UCSD-AML1 (cell line): ENCODE data around the gene PHF21B.

Experiments used
- DNase-seq: peaks from one replicate; lab custom pipeline; 2025; ENCODE audit not compliant: unreplicated experiment; lab: John Stamatoyannopoulos, UW

PHF21B gene

GRCh38 chr22:44847892-44848291 lies 161.9 kb downstream of the PHF21B start:
- no peak for DNase-seq

- no peak for DNase-seq
These were observed 162.4 kb downstream of the PHF21B start for GRCh38 chr22:44847380-44847779.

DNA sequence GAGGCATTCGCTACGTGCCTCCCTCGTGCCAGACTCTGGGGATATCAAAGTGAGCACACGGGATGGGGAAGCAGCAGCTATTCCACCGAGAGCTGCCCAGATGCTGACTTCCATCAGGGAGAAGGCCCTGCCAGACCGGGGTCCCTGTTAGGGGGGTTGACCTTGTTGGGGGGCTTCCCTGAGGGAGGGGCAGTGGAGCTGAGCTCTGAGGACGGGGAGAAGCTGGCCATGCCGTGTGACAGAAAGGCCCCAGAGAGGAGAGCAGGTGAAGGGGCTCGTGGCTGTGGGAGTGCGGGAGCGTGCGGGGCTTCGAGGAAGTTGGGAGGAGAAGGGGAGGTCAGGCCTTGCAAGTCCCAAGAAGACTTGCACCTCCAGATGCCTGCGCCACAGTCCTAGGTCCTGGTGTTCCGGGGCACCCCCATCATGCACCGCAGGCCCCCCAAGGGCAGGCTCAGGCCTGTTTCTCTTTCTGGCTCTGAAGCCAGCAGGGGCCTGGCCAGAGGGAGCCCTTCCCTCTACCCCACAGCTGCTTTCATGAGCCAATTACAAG lies 163.0 kb downstream of the PHF21B start:
- no peak for DNase-seq

DNA sequence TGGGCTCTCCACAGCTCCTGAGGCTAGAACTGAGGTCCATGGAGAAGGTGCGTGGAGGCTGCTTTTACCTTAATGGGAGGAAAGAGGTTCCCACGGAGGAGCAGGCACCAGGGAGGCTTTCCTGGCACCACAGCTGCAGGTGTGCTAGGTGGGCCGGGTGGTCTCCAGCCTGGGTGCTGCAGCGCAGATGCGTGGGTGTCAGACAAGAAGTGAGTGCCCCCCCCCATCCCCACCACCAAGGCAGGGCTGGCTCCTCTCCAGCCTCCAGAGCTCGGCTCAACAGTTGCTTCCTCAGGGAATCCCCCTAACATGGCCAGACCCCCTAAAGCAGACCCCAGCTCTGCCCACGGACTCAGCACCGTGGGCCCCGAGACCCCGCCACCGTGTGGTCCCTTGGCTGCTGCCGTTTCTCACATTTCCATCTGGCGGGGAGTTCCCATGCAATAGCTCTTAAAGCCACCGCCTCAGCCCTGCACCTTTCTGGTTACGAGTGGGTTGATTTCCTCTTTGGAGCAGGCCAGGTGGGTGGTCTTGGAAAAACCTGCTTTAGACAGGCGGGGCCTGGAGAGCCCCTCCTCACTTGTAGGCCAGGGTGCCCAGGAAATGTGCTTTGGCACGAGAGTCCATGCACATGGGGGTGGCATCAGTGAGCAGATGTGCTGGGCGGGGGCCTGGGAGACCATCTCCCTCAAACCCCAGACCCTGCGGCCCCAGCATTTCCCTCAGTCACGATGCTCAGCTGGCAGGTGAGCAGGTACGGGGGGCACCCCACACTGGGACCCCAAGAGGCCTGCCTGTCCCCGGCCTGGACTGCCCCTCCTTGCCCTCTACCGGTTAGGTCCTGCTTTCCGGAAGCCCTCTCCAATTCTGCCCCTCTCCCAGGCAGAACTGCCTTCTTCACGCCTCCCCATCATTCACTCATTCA lies 163.7 kb downstream of the PHF21B start:
- no peak for DNase-seq

- DNase-seq: no peak
These were observed 164.6 kb downstream of the PHF21B start for GRCh38 chr22:44845191-44845590.

DNA sequence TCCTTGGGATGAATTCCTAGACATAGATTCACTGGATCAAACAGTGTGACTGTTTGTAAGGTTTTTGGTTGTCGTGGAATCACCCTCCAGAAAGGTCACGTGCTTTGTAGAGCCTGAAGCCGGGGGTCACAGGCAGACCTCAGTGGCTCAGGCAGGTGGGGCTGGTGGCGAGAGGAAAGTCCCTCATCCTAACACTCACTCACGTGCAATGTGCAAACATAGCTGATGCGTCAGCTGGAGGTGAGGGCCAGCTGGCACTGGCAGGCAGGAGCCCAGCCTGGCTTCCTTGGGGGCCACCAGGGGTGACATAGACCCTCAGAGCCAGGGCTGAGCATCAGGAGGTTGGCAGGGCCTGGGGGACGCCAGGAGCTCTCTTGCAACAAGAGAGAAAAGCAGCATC lies 167.4 kb downstream of the PHF21B start:
- no peak for DNase-seq

DNA sequence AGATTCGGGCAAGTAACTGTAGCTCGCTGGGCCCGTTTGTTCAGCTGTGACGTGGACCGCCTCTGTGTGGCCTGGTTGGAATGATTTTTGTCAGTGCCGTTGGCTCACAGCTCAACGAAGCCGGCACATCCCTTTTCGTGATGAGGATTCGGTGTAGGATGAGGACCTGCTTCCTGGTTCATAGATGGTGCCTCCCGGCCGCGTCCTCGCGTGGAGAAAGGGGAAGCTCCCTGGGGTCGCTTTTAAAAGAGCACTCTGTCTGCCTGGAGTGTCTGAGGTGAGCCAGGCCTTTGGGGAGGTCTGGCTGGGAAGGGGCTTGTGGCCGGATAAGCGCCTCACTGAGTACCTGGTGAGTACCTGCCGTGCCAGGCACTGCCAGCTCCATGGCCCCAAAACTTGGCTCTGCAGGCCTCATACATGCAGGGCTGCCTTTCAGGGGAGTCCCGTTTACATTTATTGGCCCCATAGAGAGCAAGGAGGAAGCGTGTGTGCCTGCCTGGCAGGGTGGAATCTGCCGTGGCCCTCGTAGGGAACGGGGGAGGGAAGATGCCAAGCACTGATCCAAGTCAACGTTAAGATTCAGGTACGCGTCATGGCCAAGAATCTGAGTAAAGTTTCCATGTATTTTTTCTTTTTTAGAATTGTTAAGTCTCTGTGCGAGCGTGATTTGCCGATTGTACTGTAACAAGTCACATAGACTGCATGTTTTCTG lies 169.0 kb downstream of the PHF21B start:
- DNase-seq: no peak

GRCh38 chr22:44839721-44840120 lies 170.1 kb downstream of the PHF21B start:
- DNase-seq: no peak

- DNase-seq: no peak
These were observed 170.7 kb downstream of the PHF21B start for GRCh38 chr22:44839061-44839460.

GRCh38 chr22:44838316-44839016 lies 171.3 kb downstream of the PHF21B start:
- DNase-seq: no peak

GRCh38 chr22:44837481-44837880 lies 172.3 kb downstream of the PHF21B start:
- DNase-seq: no peak

DNA sequence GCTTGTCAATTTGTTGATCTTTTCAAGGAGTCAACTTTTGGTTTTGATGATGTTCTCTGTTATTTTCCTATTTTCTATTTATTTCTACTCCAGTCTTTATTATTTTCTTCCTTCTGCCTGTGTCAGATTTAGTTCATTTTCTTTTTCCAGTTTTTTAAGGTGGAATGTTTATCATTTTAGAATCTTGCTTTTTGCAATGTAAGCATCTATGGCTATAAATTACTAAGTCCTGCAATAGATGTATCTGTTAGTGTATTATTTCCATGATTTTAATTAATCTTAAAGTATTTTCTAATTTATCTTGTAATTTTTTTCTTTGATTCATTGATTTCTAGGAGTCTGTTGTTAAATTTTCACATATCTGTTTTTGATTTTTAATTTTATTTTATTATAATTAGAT lies 175.7 kb downstream of the PHF21B start:
- no peak for DNase-seq

GRCh38 chr22:44831885-44832284 lies 177.9 kb downstream of the PHF21B start:
- no peak for DNase-seq
